GM23338 (cell line): Measurements from ENCODE around the gene PEPD. TPM values are rescaled to one million over a fixed set of nuclear protein-coding genes. Genes with fewer than 3 reads are reported as not detected.

Experiments used
- ATAC-seq: fragments of 200-7000 bp; cut with Tn5 transposase; 3 replicates; pipeline ENCODE4 v1.9.1; 2020
- DNase-seq: peaks from one replicate; pipeline ENCODE4 v3.0.0-alpha.2; 2015; ENCODE audit warnings: low spot score
- H2AFZ ChIP-seq: fragments of 200-600 bp; sonication (generic); 2 replicates; pipeline ENCODE4 v1.8.0; 2016; ENCODE audit warnings: antibody characterized with exemption, mild to moderate bottlenecking, moderate library complexity
- H3F3A ChIP-seq: fragments of 200-600 bp; sonication (generic); replicated peaks from 2 replicates; pipeline ENCODE4 v1.8.0; 2017; ENCODE audit warnings: antibody characterized with exemption, mixed run types, low read depth
- H3K27ac ChIP-seq: fragments of 200-600 bp; sonication (generic); 2 replicates; pipeline ENCODE4 v1.6.1; 2016; ENCODE audit warnings: low read depth
- H3K27me3 ChIP-seq: fragments of 200-600 bp; sonication (generic); 2 replicates; pipeline ENCODE4 v1.8.0; 2016; ENCODE audit warnings: mild to moderate bottlenecking, mixed run types, moderate library complexity; ENCODE audit not compliant: insufficient read depth
- H3K36me3 ChIP-seq: fragments of 200-600 bp; sonication (generic); 2 replicates; pipeline ENCODE4 v1.8.0; 2016; ENCODE audit warnings: mild to moderate bottlenecking; ENCODE audit not compliant: insufficient read depth
- H3K4me1 ChIP-seq: fragments of 200-600 bp; sonication (generic); 2 replicates; pipeline ENCODE4 v1.8.0; 2016; ENCODE audit warnings: mild to moderate bottlenecking, moderate library complexity; ENCODE audit not compliant: insufficient read depth
- H3K4me2 ChIP-seq: fragments of 200-600 bp; sonication (generic); 2 replicates; pipeline ENCODE4 v1.7.1; 2017; ENCODE audit warnings: mixed run types
- H3K4me3 ChIP-seq: fragments of 200-600 bp; sonication (generic); 2 replicates; pipeline ENCODE4 v1.6.1; 2016; ENCODE audit warnings: mixed run types
- H3K79me2 ChIP-seq: fragments of 200-600 bp; sonication (generic); replicated peaks from 2 replicates; pipeline ENCODE4 v1.8.0; 2017; ENCODE audit warnings: mild to moderate bottlenecking; ENCODE audit not compliant: insufficient read depth
- H3K9me2 ChIP-seq: fragments of 200-600 bp; sonication (generic); 2 replicates; pipeline ENCODE4 v1.8.0; 2017; ENCODE audit not compliant: insufficient read depth
- H4K20me1 ChIP-seq: fragments of 200-600 bp; sonication (generic); replicated peaks from 2 replicates; pipeline ENCODE4 v1.8.0; 2017; ENCODE audit warnings: mild to moderate bottlenecking; ENCODE audit not compliant: insufficient read depth
- H3K27ac Mint-ChIP-seq: 2 replicates; pipeline ENCODE4 v1.8.0; 2020; ENCODE audit warnings: inconsistent platforms, mild to moderate bottlenecking, moderate library complexity, mixed read lengths
- H3K27me3 Mint-ChIP-seq: 3 replicates; pipeline ENCODE4 v1.8.0; 2022; ENCODE audit warnings: low read depth, mild to moderate bottlenecking, moderate library complexity, mixed read lengths, inconsistent platforms; ENCODE audit not compliant: insufficient read depth, poor library complexity
- H3K36me3 Mint-ChIP-seq: 3 replicates; pipeline ENCODE4 v1.8.0; 2021; ENCODE audit warnings: low read depth, mild to moderate bottlenecking, inconsistent platforms, moderate library complexity, mixed read lengths
- H3K4me1 Mint-ChIP-seq: 3 replicates; pipeline ENCODE4 v1.8.0; 2020; ENCODE audit warnings: mild to moderate bottlenecking, inconsistent platforms, mixed read lengths
- H3K4me3 Mint-ChIP-seq: 3 replicates; pipeline ENCODE4 v1.8.0; 2021; ENCODE audit warnings: moderate library complexity, mild to moderate bottlenecking, inconsistent platforms, mixed read lengths
- H3K9me3 Mint-ChIP-seq: 3 replicates; pipeline ENCODE4 v1.8.0; 2020; ENCODE audit warnings: moderate library complexity, mild to moderate bottlenecking, inconsistent platforms, mixed read lengths
- CREB1 ChIP-seq: fragments of 250-450 bp; sonication (Bioruptor Pico); IDR thresholded peaks from 2 replicates; pipeline ENCODE4 v1.5.0; 2020; ENCODE audit warnings: low read depth, mild to moderate bottlenecking, moderate library complexity
- EZH2 ChIP-seq: fragments of 200-600 bp; sonication (generic); IDR thresholded peaks from one replicate; pipeline ENCODE4 v1.8.0; 2017; ENCODE audit warnings: antibody characterized with exemption, mild to moderate bottlenecking, low read depth; ENCODE audit not compliant: unreplicated experiment
- EZH2phosphoT487 ChIP-seq: fragments of 200-600 bp; sonication (generic); IDR thresholded peaks from one replicate; pipeline ENCODE4 v1.8.1; 2018; ENCODE audit warnings: antibody characterized with exemption; ENCODE audit not compliant: unreplicated experiment
- JUNB ChIP-seq: IDR thresholded peaks from one replicate; pipeline ENCODE4 v1.6.1; 2016; ENCODE audit warnings: antibody characterized with exemption; ENCODE audit not compliant: unreplicated experiment
- NANOG ChIP-seq: IDR thresholded peaks from 2 replicates; pipeline ENCODE4 v1.6.1; 2016; ENCODE audit warnings: antibody characterized with exemption, borderline replicate concordance
- POLR2AphosphoS5 ChIP-seq: IDR thresholded peaks from 2 replicates; pipeline ENCODE4 v1.6.1; 2016; ENCODE audit warnings: antibody characterized with exemption, low read depth
- ZNF114 ChIP-seq: fragments of 250-450 bp; sonication (Bioruptor Pico); IDR thresholded peaks from 2 replicates; pipeline ENCODE4 v1.5.0; 2020; ENCODE audit warnings: mild to moderate bottlenecking, moderate library complexity
- ZNF331 ChIP-seq: fragments of 250-450 bp; sonication (Bioruptor Pico); IDR thresholded peaks from 2 replicates; pipeline ENCODE4 v1.5.0; 2020; ENCODE audit warnings: low read depth, mild to moderate bottlenecking, moderate library complexity
- polyA plus RNA-seq: library from polyadenylated mRNA; unstranded; fragments of >200 nt; fragmentation: Nextera tagmentation; extraction: Ambion mirVana; gene quantifications from 2 replicates; pipeline ENCODE4 v1.2.1, GENCODE V29; 2016
- total RNA-seq: library from RNA; depleted of rRNA; stranded (reverse); fragments of >200 nt; shearing (Covaris generic); gene quantifications from 2 replicates; pipeline ENCODE4 v1.2.3, GENCODE V29; 2014
- TF ChIP-seq, protein P1 (sequence below): IDR thresholded peaks from one replicate; pipeline ENCODE4 v1.6.1; 2018; ENCODE audit warnings: antibody characterized with exemption; ENCODE audit not compliant: unreplicated experiment
- TF ChIP-seq, protein P2 (sequence below): fragments of 250-450 bp; sonication (Bioruptor Pico); IDR thresholded peaks from 2 replicates; pipeline ENCODE4 v1.5.0; 2020; ENCODE audit warnings: mild to moderate bottlenecking, moderate library complexity
- TF ChIP-seq, protein P3 (sequence below), 2 experiments: fragments of 200-600 bp in 1 of 2; sonication (generic) in 1 of 2; conservative IDR thresholded peaks; 2 replicates each; pipeline versions ENCODE4 v1.5.1 to v1.6.1; 2016 to 2017; ENCODE audit warnings: antibody characterized with exemption in 2 of 2, low read depth in 2 of 2, mild to moderate bottlenecking in 2 of 2, moderate library complexity in 1 of 2

PEPD gene
- total and polyA plus RNA-seq, 2 experiments from 2014 or later, result 81.7 to 89.2 TPM

DNA sequence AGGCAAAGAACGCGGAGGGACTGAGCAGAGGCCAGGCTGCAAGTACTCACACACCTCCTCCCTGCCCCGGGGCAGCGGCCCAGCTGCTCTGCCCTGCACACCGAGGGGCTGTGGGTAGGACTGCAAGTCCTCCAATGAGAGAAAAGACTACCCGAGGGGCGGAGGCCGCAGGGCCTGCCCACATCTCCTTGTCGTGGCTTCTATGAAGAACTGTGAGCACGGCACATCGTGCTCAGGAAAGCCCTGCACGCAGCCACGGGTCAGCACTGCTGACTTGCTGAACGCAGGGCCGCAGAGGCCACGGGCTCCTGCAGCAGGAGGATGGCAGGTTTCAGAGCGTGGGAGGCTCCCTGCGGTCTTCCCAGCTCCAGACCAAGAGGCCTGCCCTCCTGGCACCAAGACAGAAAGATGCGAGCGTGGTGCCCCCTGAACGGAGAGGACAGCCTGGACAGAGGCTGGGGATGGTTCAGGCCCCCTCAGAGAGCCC lies 110.6 kb downstream of the PEPD start:
- no peaks in the 10 kb centered on the region; the same call in 1 of the 2 replicates for H4K20me1 ChIP-seq
- H3K27me3 Mint-ChIP-seq, result peaks cover 11% of the 10 kb centered on the region
- H3K4me2 ChIP-seq, result no peak overlapping the region
- no peak overlapping the region for H3K27ac Mint-ChIP-seq
- DNase-seq (no peak), ATAC-seq (no peak)
- no peak overlapping the region for H3K27ac ChIP-seq
- no peak overlapping the region for H2AFZ ChIP-seq
- TF ChIP-seq POLR2AphosphoS5 (no peak), EZH2 (no peak), NANOG (no peak), ZNF331 (CRISPR knock-in tag) (no peak), CREB1 (CRISPR knock-in tag) (no peak), EZH2phosphoT487 (no peak), ZNF114 (no peak), JUNB (no peak)
- TF ChIP-seq, protein P1, sequence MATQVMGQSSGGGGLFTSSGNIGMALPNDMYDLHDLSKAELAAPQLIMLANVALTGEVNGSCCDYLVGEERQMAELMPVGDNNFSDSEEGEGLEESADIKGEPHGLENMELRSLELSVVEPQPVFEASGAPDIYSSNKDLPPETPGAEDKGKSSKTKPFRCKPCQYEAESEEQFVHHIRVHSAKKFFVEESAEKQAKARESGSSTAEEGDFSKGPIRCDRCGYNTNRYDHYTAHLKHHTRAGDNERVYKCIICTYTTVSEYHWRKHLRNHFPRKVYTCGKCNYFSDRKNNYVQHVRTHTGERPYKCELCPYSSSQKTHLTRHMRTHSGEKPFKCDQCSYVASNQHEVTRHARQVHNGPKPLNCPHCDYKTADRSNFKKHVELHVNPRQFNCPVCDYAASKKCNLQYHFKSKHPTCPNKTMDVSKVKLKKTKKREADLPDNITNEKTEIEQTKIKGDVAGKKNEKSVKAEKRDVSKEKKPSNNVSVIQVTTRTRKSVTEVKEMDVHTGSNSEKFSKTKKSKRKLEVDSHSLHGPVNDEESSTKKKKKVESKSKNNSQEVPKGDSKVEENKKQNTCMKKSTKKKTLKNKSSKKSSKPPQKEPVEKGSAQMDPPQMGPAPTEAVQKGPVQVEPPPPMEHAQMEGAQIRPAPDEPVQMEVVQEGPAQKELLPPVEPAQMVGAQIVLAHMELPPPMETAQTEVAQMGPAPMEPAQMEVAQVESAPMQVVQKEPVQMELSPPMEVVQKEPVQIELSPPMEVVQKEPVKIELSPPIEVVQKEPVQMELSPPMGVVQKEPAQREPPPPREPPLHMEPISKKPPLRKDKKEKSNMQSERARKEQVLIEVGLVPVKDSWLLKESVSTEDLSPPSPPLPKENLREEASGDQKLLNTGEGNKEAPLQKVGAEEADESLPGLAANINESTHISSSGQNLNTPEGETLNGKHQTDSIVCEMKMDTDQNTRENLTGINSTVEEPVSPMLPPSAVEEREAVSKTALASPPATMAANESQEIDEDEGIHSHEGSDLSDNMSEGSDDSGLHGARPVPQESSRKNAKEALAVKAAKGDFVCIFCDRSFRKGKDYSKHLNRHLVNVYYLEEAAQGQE, result no peak
- TF ChIP-seq, protein P2, sequence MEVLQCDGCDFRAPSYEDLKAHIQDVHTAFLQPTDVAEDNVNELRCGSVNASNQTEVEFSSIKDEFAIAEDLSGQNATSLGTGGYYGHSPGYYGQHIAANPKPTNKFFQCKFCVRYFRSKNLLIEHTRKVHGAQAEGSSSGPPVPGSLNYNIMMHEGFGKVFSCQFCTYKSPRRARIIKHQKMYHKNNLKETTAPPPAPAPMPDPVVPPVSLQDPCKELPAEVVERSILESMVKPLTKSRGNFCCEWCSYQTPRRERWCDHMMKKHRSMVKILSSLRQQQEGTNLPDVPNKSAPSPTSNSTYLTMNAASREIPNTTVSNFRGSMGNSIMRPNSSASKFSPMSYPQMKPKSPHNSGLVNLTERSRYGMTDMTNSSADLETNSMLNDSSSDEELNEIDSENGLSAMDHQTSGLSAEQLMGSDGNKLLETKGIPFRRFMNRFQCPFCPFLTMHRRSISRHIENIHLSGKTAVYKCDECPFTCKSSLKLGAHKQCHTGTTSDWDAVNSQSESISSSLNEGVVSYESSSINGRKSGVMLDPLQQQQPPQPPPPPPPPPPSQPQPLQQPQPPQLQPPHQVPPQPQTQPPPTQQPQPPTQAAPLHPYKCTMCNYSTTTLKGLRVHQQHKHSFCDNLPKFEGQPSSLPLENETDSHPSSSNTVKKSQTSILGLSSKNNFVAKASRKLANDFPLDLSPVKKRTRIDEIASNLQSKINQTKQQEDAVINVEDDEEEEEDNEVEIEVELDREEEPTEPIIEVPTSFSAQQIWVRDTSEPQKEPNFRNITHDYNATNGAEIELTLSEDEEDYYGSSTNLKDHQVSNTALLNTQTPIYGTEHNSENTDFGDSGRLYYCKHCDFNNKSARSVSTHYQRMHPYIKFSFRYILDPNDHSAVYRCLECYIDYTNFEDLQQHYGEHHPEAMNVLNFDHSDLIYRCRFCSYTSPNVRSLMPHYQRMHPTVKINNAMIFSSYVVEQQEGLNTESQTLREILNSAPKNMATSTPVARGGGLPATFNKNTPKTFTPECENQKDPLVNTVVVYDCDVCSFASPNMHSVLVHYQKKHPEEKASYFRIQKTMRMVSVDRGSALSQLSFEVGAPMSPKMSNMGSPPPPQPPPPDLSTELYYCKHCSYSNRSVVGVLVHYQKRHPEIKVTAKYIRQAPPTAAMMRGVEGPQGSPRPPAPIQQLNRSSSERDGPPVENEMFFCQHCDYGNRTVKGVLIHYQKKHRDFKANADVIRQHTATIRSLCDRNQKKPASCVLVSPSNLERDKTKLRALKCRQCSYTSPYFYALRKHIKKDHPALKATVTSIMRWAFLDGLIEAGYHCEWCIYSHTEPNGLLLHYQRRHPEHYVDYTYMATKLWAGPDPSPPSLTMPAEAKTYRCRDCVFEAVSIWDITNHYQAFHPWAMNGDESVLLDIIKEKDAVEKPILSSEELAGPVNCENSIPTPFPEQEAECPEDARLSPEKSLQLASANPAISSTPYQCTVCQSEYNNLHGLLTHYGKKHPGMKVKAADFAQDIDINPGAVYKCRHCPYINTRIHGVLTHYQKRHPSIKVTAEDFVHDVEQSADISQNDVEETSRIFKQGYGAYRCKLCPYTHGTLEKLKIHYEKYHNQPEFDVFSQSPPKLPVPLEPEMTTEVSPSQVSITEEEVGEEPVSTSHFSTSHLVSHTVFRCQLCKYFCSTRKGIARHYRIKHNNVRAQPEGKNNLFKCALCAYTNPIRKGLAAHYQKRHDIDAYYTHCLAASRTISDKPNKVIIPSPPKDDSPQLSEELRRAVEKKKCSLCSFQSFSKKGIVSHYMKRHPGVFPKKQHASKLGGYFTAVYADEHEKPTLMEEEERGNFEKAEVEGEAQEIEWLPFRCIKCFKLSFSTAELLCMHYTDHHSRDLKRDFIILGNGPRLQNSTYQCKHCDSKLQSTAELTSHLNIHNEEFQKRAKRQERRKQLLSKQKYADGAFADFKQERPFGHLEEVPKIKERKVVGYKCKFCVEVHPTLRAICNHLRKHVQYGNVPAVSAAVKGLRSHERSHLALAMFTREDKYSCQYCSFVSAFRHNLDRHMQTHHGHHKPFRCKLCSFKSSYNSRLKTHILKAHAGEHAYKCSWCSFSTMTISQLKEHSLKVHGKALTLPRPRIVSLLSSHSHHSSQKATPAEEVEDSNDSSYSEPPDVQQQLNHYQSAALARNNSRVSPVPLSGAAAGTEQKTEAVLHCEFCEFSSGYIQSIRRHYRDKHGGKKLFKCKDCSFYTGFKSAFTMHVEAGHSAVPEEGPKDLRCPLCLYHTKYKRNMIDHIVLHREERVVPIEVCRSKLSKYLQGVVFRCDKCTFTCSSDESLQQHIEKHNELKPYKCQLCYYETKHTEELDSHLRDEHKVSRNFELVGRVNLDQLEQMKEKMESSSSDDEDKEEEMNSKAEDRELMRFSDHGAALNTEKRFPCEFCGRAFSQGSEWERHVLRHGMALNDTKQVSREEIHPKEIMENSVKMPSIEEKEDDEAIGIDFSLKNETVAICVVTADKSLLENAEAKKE (CRISPR knock-in tag), result no peak
- TF ChIP-seq, protein P3, sequence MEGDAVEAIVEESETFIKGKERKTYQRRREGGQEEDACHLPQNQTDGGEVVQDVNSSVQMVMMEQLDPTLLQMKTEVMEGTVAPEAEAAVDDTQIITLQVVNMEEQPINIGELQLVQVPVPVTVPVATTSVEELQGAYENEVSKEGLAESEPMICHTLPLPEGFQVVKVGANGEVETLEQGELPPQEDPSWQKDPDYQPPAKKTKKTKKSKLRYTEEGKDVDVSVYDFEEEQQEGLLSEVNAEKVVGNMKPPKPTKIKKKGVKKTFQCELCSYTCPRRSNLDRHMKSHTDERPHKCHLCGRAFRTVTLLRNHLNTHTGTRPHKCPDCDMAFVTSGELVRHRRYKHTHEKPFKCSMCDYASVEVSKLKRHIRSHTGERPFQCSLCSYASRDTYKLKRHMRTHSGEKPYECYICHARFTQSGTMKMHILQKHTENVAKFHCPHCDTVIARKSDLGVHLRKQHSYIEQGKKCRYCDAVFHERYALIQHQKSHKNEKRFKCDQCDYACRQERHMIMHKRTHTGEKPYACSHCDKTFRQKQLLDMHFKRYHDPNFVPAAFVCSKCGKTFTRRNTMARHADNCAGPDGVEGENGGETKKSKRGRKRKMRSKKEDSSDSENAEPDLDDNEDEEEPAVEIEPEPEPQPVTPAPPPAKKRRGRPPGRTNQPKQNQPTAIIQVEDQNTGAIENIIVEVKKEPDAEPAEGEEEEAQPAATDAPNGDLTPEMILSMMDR (conservative IDR thresholded peaks at IDR 0.05; ENCODE audit: low read depth in 2 of 2), result no peak
- no peaks in the 10 kb centered on the region for H3K36me3 ChIP-seq
- no peaks in the 10 kb centered on the region; the same call in 1 of the 2 replicates for H3K4me1 ChIP-seq
- peaks cover 7% of the 10 kb centered on the region for H3K4me1 Mint-ChIP-seq
- no peaks in the 10 kb centered on the region for H3K27me3 ChIP-seq
- H3K4me3 ChIP-seq, result no peak overlapping the region
- H3K4me3 Mint-ChIP-seq, result no peak overlapping the region
- H3K9me3 Mint-ChIP-seq, result no peaks in the 10 kb centered on the region
- H3F3A ChIP-seq, result no peaks in the 10 kb centered on the region
- H3K36me3 Mint-ChIP-seq, result no peaks in the 10 kb centered on the region
- no peaks in the 10 kb centered on the region for H3K79me2 ChIP-seq
- no peaks in the 10 kb centered on the region for H3K9me2 ChIP-seq
